ENCODE data around the gene SF3B4.
"Not testable (repeated sequence)": the region's sequence is repeated elsewhere in the genome, so short reads cannot be mapped to it uniquely, and the experiment has no call there.

SF3B4 gene

GRCh38 chr1:149888247-149888998 is 39.2 kb downstream of the SF3B4 start:
- peak; percentile 51 for TF ChIP-seq CTCF (IDR thresholded peaks at IDR 0.05; ENCODE audit: extremely low read depth, missing control alignments)
- DNase-seq (ENCODE audit: low spot score), result peak; percentile 73

- TF ChIP-seq CTCF (IDR thresholded peaks at IDR 0.05; ENCODE audit: extremely low read depth, missing control alignments), result no peak
- peak; percentile 83 for DNase-seq (ENCODE audit: low spot score)
Observed at GRCh38 chr1:149887456-149888246, 40.0 kb downstream of the SF3B4 start.

GRCh38 chr1:149887196-149887455 is 40.5 kb downstream of the SF3B4 start:
- not testable (repeated sequence) for DNase-seq (ENCODE audit: low spot score)

GRCh38 chr1:149886396-149887195 is 41.0 kb downstream of the SF3B4 start:
- no peak for TF ChIP-seq CTCF (IDR thresholded peaks at IDR 0.05; ENCODE audit: extremely low read depth, missing control alignments)
- peak; percentile 87 for DNase-seq (ENCODE audit: low spot score)

- DNase-seq (ENCODE audit: low spot score), result not testable (repeated sequence)
Observed at GRCh38 chr1:149886121-149886395, 41.5 kb downstream of the SF3B4 start.

GRCh38 chr1:149885339-149886120 is 42.1 kb downstream of the SF3B4 start:
- peak; percentile 53 for DNase-seq (ENCODE audit: low spot score)
- no peak for TF ChIP-seq CTCF (IDR thresholded peaks at IDR 0.05; ENCODE audit: extremely low read depth, missing control alignments)

- no peak for DNase-seq (ENCODE audit: low spot score)
- TF ChIP-seq CTCF (IDR thresholded peaks at IDR 0.05; ENCODE audit: extremely low read depth, missing control alignments), result no peak
Observed at GRCh38 chr1:149884433-149885338, 42.9 kb downstream of the SF3B4 start.
